Neuron (in vitro differentiated cells): Measurements from ENCODE around the gene SLX4.

Experiments used
- H2AFZ ChIP-seq: one replicate; pipeline ENCODE4 v1.6.1; 2013; ENCODE audit warnings: low read depth, mild to moderate bottlenecking, inconsistent platforms, low read length, moderate library complexity
- H3K27me3 ChIP-seq: one replicate; pipeline ENCODE4 v1.6.1; 2013; ENCODE audit warnings: low read length; ENCODE audit not compliant: insufficient read depth
- H3K36me3 ChIP-seq: one replicate; pipeline ENCODE4 v1.6.1; 2013; ENCODE audit warnings: low read length; ENCODE audit not compliant: insufficient read depth
- H3K4me1 ChIP-seq: one replicate; pipeline ENCODE4 v1.6.1; 2013; ENCODE audit warnings: low read length; ENCODE audit not compliant: insufficient read depth
- H3K4me3 ChIP-seq: 2 replicates; pipeline ENCODE4 v1.5.1; 2013; ENCODE audit warnings: mild to moderate bottlenecking, low read length, moderate library complexity
- H3K9me3 ChIP-seq: one replicate; pipeline ENCODE4 v1.6.1; 2013; ENCODE audit warnings: low read length

The SLX4 gene

DNA sequence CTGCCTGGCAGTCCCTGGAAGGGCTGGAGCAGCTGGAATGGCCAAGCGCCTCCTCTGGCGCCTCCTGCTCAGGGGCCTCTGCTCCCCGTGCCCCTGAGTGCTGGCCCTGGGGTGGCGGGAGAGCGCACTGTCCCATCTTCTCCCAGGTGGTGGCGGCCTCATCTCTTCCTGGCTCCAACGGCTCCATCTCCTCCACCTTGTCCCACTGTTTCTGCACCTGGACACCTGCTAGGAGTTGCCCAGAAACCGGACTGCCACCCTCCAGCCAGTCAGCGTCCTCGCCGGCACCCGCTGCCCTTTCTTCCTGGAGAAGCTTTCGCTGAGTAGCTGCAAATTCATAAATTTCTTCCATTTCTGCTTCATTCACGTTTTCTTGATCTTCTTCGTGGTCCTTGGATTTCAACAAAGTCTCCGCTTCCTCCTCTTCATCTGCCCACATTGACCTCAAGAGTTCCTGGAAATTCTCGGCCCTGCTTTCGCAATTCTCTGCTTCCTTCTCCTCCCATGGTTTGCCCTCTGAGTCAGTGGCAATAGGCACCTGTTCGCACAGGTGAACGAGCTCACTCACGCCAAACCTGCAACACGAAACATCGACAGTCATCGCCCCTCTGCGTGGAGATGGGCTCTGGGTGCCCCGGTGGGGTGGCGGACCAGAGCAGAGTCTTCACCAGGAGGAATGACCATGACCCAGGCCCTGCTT, 20.5 kb downstream of the SLX4 start:
- Histone ChIP-seq H2AFZ (no peak overlapping the region), H3K4me3 (no peak overlapping the region), H3K36me3 (peaks cover 53% of the 10 kb centered on the region), H3K27me3 (no peaks in the 10 kb centered on the region), H3K4me1 (no peaks in the 10 kb centered on the region), H3K9me3 (no peaks in the 10 kb centered on the region)

DNA sequence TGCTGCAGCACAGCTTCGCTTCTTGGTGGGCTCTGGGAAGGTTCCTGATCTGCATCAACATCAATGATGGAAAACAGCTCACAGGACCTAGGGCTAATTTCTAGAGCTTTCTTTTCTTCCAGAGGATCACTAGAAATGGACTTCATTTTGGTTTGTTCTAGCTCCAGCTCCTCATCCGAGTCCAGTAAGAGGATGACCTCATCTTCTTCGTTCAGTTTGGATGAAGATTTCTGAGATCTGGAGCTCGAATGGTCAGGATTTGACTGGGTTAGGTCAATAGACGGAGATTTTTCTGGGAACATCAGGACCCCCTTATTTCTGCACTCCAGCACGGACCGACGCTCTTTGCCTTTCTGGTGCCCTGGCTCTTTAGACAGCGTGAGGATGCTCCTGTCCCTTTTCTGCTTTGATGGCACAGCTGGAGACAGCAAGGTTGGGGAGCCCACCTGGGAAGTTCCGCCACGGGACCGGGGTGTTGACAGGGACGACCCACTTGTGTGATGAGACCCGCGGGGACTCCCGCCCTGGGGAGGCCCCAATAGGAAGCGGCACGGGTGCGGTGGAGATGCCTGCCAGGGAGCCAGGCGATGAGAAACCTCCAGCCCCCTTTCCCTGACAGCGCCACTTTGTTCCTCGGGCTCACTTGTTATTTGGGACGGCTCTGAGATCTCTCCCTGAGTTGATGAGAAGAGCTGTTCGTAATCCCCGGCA, 21.3 kb downstream of the SLX4 start:
- no peak overlapping the region for H3K4me3 ChIP-seq
- H3K4me1 ChIP-seq: no peaks in the 10 kb centered on the region

DNA sequence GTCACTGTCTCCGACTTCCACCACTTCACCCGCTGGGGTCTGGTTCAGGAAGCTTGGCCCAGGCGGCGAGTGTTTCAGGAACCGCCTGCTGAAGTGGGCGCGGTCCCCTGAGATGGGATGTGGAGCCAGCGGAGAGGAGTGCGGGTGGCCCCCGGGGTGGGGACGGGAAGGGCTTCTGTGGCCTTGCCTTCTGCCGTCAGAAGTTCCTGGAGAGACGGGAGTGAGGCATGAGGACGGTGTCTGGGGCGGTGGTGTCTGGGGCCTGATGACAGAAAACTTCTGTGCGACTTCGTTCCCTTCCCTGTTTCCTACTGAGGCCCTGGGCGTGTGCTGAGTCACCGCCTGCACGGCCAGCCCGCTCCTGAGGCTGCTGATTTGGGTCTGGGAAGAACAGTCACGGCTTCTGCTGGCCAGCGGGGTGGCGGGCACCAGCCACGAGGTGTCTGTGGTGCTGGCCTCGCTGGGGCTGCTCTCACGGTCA, 21.9 kb downstream of the SLX4 start:
- H3K4me1 ChIP-seq: no peaks in the 10 kb centered on the region
- no peaks in the 10 kb centered on the region for H3K27me3 ChIP-seq
- no peak overlapping the region for H3K4me3 ChIP-seq
- peaks cover 53% of the 10 kb centered on the region for H3K36me3 ChIP-seq
- no peaks in the 10 kb centered on the region for H3K9me3 ChIP-seq
- H2AFZ ChIP-seq: no peak overlapping the region

More for the DNA sequence above, 21.3 kb downstream of the SLX4 start:
- H3K27me3 ChIP-seq: no peaks in the 10 kb centered on the region
- no peaks in the 10 kb centered on the region for H3K9me3 ChIP-seq
- no peak overlapping the region for H2AFZ ChIP-seq
- H3K36me3 ChIP-seq: peaks cover 53% of the 10 kb centered on the region

DNA sequence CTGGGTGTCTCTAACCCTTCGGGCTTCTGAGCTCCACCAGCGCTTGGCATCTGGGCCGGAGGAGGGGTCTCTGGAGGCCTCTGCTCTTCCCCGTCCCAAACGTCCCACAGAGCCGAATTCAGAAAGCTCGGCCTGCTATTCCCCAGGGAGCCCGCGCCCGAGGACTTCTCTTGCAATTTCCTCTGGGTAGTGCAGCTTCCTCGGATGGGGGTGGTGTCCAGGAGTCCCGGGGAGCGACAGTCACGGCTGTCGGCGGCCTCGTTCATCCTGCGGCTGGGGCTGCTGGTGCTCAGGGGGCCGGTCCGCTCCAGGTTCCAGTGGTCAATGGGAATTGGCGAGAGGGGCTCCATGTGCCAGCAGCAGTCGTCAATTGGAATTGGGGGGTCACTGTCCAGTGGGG, 22.4 kb downstream of the SLX4 start:
- no peak overlapping the region for H3K4me3 ChIP-seq
- no peaks in the 10 kb centered on the region for H3K4me1 ChIP-seq
- no peak overlapping the region for H2AFZ ChIP-seq
- no peaks in the 10 kb centered on the region for H3K9me3 ChIP-seq
- no peaks in the 10 kb centered on the region for H3K27me3 ChIP-seq
- H3K36me3 ChIP-seq: peaks cover 57% of the 10 kb centered on the region

DNA sequence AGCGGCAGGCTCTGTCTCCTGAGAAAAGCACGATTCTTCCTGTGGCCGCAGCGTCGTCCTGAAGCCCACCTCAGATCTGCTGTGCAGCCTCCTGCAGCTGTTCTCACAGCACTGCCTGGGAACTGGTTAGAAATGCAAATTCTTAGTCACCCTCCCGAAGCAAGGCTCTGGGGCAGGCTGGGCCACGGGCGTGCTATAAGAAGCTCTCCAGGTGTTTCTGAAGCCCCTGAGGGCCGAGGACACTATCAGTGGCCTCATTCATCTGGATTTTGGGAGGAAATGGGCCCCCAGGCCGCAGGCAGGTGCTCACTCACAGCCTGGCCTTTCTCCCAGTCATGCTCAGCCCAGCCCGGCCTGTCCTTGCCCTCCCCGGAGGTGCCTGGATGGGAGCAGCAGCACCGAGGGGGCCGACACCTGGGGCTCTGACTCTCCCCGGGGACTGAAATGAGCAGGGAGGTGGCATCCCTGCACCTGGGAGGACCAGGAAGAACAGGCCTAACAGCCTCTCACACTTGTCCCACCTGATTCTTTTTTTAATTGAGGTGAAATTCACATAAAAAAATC, 23.8 kb downstream of the SLX4 start:
- Histone ChIP-seq H3K4me1 (no peaks in the 10 kb centered on the region), H3K36me3 (peaks cover 69% of the 10 kb centered on the region), H3K4me3 (no peak overlapping the region), H3K27me3 (no peaks in the 10 kb centered on the region), H2AFZ (no peak overlapping the region), H3K9me3 (no peaks in the 10 kb centered on the region)

DNA sequence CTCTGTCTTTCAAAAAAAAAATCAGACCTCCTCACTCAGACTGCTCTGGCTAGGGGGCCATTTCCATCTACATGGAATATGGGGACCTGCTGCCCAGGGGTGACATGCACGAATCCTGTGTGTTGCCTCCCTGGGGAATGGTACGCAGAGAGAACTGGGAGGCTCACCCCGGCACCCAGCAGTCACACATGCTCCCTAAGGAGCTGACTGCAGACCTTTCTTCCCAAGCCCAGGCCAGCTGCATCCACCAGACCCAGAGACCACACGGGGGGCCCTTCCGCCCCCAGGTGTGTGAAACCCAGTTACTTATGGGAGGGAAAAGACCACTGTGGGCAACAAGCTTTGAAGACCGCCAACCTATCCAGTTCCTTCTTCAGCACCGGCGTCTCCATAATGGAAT, 27.0 kb downstream of the SLX4 start:
- Histone ChIP-seq H3K9me3 (no peaks in the 10 kb centered on the region), H3K4me1 (no peaks in the 10 kb centered on the region), H3K36me3 (peaks cover 45% of the 10 kb centered on the region), H3K27me3 (no peaks in the 10 kb centered on the region), H2AFZ (no peak overlapping the region), H3K4me3 (no peak overlapping the region)

DNA sequence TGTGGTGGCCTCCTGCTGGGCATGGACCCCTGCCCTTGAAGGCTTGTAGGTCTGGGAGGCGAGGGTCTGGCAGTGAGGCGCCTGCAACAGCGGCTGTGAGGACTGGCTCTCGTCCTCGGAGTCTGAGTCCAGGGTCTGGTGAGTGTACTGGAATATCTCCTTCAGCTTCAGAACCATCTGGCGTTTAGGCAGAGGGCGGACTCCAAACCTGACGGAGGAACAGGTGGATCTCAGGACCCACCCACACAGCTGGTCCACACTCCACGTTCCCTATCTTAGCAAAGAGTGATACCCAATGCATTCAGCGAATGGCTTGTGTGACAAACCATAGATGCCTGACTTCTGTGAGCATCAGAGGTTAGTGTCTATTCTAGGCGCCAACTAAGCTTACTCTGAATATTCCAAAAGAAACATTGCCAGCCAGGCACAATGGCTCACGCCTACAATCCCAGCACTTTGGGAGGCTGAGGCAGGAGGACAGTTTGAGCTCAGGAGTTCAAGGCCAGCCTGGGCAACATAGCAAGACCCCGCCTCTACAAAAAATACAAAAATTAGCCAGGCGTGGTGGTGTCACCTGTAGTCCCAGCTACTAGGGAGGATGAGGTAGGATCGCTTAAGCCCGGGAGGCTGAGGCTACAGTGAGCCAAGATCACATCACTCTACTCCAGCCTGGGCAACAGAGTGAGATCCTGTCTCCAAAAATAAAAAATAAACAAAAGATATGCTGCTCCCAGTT, 27.9 kb downstream of the SLX4 start:
- H3K4me1 ChIP-seq: no peaks in the 10 kb centered on the region
- H3K27me3 ChIP-seq: no peaks in the 10 kb centered on the region
- no peak overlapping the region for H2AFZ ChIP-seq
- peaks cover 35% of the 10 kb centered on the region for H3K36me3 ChIP-seq
- no peak overlapping the region for H3K4me3 ChIP-seq
- no peaks in the 10 kb centered on the region for H3K9me3 ChIP-seq

DNA sequence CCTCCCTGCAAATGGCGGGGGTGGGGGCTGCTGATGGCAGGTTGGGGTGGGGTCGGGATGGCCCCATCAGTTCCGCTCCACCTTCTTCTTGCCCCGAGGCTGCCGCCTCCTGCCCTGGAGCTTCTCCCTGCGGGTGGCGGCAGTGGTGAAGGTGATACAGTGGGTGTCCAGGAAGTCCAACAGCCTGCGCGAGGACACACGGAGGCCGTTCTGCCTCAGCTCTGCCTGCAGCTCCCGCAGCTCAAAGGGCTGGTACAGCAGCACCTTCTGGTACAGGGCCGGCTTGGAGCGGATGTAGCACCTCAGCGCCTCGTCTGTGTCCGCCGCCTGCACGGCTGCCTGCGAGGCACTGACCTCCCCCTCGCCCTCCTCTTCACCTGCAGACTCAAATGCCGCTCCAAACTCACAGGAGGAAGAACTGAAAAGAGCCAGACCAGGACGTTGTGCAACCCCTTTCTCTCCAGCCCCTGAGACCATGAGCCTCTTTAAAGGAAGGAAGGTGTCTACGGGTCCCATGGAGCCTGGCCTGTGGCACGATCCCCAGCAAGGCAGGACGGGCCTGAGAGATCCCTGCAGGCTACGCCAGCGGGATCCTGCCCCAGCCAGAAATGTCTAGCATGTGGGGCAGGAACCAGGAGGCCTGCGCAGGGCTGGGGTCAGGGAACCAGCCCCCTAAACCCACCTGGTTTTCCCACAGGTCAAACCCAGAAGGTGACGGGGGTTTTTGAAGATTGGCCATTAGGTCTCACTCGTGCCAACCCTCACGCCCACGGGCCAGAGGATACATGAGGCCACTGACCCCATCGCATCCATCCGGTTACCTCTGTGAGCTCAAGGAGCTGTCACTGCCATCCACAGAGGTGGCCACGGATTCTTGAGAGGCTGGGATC, 28.9 kb downstream of the SLX4 start:
- peaks cover 30% of the 10 kb centered on the region for H3K36me3 ChIP-seq

DNA sequence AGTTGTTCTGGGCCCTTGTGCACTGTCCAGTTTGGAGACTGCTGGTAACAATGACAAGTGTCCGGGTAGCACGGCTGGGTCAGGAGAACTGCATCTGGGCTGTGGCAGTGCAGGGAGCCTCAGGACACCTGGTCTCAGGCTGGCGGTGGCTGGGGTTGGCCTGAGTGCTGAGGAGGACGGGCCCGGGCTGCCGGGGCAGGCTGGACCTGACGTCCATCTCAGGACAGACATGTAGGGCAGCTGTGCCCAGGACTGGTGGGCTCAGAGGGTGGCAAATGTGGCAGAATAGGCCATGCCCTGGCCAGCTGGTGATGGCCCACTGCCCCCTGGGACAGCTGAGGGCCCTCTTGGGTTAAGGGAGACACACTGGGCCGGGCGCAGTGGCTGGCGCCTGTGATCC, 30.0 kb downstream of the SLX4 start:
- Histone ChIP-seq H3K27me3 (no peaks in the 10 kb centered on the region), H3K4me1 (no peaks in the 10 kb centered on the region), H3K36me3 (peaks cover 30% of the 10 kb centered on the region), H3K9me3 (no peaks in the 10 kb centered on the region), H3K4me3 (no peak overlapping the region), H2AFZ (no peak overlapping the region)

More for the DNA sequence above, 28.9 kb downstream of the SLX4 start:
- H3K27me3 ChIP-seq: no peaks in the 10 kb centered on the region
- no peak overlapping the region for H2AFZ ChIP-seq
- H3K4me3 ChIP-seq: no peak overlapping the region
- H3K4me1 ChIP-seq: no peaks in the 10 kb centered on the region
- no peaks in the 10 kb centered on the region for H3K9me3 ChIP-seq

DNA sequence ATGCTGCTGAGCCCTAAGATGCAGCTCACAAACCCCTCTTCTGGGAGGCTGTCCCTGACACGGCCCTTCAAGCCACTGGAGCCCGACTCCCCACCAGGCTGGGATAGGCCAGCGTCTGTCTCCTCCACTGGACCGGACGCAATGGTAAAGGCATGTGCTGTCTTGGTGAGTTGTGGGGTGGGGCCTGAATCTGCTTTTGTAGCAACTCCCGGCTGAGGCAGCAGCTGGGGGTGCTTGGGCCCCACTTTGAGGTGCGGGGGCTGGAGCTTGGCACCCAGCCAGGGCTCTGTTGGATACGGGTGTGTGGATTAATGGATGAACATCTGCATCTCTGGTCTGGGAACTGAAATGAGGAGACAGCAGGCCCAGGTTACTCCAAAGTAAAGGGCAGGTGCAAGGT, 30.7 kb downstream of the SLX4 start:
- no peaks in the 10 kb centered on the region for H3K27me3 ChIP-seq
- no peaks in the 10 kb centered on the region for H3K4me1 ChIP-seq
- H3K36me3 ChIP-seq: peaks cover 26% of the 10 kb centered on the region
- H3K9me3 ChIP-seq: no peaks in the 10 kb centered on the region
- H3K4me3 ChIP-seq: no peak overlapping the region
- H2AFZ ChIP-seq: no peak overlapping the region

DNA sequence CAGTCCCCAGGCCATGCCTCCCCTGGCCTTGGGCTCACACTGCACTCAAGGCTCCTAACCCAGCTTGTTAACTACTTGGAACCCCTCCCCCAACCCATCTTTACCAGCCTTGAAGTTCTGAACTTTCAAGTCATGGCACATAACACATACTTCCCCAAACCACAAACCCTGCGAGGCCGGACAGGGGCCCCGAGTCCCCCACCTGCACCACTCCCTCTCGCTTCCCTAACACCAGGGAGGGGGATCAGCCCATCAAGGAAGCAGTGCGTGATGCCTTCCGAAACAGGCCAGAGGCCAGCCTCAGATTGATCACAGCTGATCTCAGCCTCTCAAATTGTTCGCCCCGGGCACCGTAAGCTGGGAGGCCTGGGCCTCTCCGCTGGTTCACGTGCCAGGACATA, 31.2 kb downstream of the SLX4 start:
- Histone ChIP-seq H2AFZ (no peak overlapping the region), H3K4me1 (no peaks in the 10 kb centered on the region), H3K36me3 (peaks cover 26% of the 10 kb centered on the region), H3K4me3 (no peak overlapping the region), H3K9me3 (no peaks in the 10 kb centered on the region), H3K27me3 (no peaks in the 10 kb centered on the region)

DNA sequence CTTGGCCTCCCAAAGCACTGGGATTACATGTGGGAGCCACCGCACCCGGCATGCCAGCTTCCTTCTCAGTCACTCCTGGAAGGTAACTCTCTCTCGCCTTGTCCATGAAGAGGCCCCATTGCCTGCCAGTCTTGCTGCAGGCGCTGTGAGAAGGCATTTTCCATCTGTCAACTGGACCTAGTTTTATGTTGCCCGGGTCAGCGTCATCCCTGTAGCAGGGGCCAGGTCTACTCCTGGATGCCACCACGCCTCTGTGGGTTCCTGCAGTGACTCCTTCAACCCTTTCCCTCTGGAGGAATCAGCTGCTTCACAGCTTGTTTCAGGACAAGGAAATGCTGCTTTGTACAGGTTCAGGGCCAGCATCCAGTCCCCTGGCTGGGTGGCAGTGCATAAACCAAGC, 31.6 kb downstream of the SLX4 start:
- Histone ChIP-seq H2AFZ (no peak overlapping the region), H3K9me3 (no peaks in the 10 kb centered on the region), H3K27me3 (no peaks in the 10 kb centered on the region), H3K36me3 (peaks cover 24% of the 10 kb centered on the region), H3K4me1 (no peaks in the 10 kb centered on the region), H3K4me3 (no peak overlapping the region)
